ENCODE data around the gene VWC2L. TPM values are rescaled to one million over a fixed set of nuclear protein-coding genes. Genes with fewer than 3 reads are reported as not detected.

VWC2L gene
- total and polyA plus RNA-seq, 4 donors = not detected

DNA sequence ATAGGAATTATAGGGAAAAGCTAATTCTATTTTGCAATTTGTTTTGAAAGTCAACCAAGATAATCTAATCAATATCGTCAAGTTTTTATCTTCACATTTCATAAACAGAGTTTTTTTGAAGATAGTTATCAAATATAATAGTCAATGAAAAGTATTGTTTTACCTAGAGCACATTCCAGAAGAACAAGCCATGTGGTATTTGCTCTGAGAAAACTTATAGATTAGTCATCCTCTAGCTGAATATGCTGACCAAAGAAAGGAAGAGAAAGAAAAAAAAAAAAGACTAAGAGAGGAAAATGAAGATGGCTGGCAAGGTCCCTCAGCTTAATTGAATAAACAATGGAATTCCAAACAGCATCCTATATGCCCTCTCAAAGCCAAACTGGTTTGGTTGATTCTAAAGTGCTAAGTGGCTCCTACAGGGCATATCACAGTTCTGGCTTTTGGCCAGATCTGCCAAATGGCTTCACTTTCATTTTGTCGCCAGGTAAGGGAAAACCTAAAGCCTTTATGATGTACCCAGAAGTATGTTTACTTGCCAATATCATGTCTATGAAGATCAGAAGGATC, 132.6 kb downstream of the VWC2L start:
- H3K9me3 ChIP-seq (ENCODE audit: control insufficient read depth in 4 of 4, low read length in 3 of 4) = no peaks in the 10 kb centered on the region
- WGBS = 66% methylated on average over 2 of the region's 2 CpGs
- H3K36me3 ChIP-seq (ENCODE audit: control insufficient read depth in 4 of 4, insufficient read depth in 3 of 4, low read depth in 1 of 4, low read length in 3 of 4) = no peaks in the 10 kb centered on the region
- H3K4me1 ChIP-seq (ENCODE audit: control insufficient read depth in 4 of 4, insufficient read depth in 4 of 4, low read length in 3 of 4) = no peaks in the 10 kb centered on the region
- TF ChIP-seq NR2F2 (IDR thresholded peaks at IDR 0.05) = no peak
- no peak for TF ChIP-seq EGR1 (IDR thresholded peaks at IDR 0.05; ENCODE audit: low read depth in 2 of 2)
- no peak for TF ChIP-seq JUND (IDR thresholded peaks at IDR 0.05)
- no peak for TF ChIP-seq ATF3 (IDR thresholded peaks at IDR 0.05)
- TF ChIP-seq TAF1 (conservative IDR thresholded peaks at IDR 0.05) = no peak
- no peak for TF ChIP-seq HNF4G (IDR thresholded peaks at IDR 0.05)
- TF ChIP-seq, protein P1, sequence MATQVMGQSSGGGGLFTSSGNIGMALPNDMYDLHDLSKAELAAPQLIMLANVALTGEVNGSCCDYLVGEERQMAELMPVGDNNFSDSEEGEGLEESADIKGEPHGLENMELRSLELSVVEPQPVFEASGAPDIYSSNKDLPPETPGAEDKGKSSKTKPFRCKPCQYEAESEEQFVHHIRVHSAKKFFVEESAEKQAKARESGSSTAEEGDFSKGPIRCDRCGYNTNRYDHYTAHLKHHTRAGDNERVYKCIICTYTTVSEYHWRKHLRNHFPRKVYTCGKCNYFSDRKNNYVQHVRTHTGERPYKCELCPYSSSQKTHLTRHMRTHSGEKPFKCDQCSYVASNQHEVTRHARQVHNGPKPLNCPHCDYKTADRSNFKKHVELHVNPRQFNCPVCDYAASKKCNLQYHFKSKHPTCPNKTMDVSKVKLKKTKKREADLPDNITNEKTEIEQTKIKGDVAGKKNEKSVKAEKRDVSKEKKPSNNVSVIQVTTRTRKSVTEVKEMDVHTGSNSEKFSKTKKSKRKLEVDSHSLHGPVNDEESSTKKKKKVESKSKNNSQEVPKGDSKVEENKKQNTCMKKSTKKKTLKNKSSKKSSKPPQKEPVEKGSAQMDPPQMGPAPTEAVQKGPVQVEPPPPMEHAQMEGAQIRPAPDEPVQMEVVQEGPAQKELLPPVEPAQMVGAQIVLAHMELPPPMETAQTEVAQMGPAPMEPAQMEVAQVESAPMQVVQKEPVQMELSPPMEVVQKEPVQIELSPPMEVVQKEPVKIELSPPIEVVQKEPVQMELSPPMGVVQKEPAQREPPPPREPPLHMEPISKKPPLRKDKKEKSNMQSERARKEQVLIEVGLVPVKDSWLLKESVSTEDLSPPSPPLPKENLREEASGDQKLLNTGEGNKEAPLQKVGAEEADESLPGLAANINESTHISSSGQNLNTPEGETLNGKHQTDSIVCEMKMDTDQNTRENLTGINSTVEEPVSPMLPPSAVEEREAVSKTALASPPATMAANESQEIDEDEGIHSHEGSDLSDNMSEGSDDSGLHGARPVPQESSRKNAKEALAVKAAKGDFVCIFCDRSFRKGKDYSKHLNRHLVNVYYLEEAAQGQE (IDR thresholded peaks at IDR 0.05) = no peak
- no peak overlapping the region for H3K4me3 ChIP-seq (ENCODE audit: low read depth in 1 of 3, low read length in 3 of 3)
- no peak overlapping the region for H3K27ac ChIP-seq (ENCODE audit: low read depth in 1 of 2, low read length in 2 of 2)
- DNase-seq (ENCODE audit: low spot score) = no peak
- no peak overlapping the region for H3K9ac ChIP-seq (ENCODE audit: low read depth in 1 of 2, low read length in 2 of 2)
- peaks cover 0 to 2% (median 0%) of the 10 kb centered on the region in 4 donors for H3K27me3 ChIP-seq (ENCODE audit: control insufficient read depth in 4 of 4, insufficient read depth in 4 of 4, low read length in 3 of 4)

DNA sequence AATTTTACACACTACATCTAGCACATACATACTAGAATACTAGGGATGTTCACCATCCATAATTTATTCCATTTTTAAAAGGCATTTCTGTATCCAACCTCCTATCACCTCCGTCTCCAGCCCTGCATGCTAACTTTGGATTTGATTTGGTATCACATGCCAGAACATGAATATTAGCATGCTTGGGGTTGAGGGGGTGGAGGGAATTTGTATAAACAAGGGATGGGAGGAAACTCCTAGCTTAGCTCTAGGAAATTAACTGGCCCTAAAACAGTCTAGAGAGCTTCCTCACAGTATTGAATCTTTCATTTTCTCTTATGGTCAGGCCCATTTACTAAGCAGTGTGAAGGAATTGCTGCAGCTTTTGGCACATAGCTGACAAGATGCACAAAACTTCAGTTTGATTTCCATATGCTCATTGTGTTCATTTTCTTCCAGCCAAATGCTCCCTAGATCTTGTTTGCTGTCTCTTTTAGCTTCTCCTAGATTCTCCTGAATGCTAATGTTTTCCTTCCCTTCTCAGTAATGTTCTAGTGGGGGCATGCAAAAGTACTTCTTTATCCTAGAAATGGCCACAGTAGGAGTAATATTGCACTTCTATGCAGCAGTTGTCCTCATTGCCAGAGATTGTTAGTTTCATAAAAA, 135.2 kb downstream of the VWC2L start:
- no peak overlapping the region for H3K4me3 ChIP-seq (ENCODE audit: low read depth in 1 of 3, low read length in 3 of 3)
- H3K9ac ChIP-seq (ENCODE audit: low read depth in 1 of 2, low read length in 2 of 2) = no peak overlapping the region
- no peak for DNase-seq (ENCODE audit: low spot score)
- WGBS = 57% methylated on average over 1 of the region's 1 CpG
- TF ChIP-seq TAF1 (conservative IDR thresholded peaks at IDR 0.05) (no peak), SP1 (IDR thresholded peaks at IDR 0.05) (no peak), RXRA (IDR thresholded peaks at IDR 0.05) (no peak), EGR1 (IDR thresholded peaks at IDR 0.05; ENCODE audit: low read depth in 2 of 2) (no peak), ATF3 (IDR thresholded peaks at IDR 0.05) (no peak), YY1 (IDR thresholded peaks at IDR 0.05) (no peak), NR2F2 (IDR thresholded peaks at IDR 0.05) (no peak), FOXA2 (IDR thresholded peaks at IDR 0.05) (no peak), JUND (IDR thresholded peaks at IDR 0.05) (no peak)
- TF ChIP-seq, protein P2, sequence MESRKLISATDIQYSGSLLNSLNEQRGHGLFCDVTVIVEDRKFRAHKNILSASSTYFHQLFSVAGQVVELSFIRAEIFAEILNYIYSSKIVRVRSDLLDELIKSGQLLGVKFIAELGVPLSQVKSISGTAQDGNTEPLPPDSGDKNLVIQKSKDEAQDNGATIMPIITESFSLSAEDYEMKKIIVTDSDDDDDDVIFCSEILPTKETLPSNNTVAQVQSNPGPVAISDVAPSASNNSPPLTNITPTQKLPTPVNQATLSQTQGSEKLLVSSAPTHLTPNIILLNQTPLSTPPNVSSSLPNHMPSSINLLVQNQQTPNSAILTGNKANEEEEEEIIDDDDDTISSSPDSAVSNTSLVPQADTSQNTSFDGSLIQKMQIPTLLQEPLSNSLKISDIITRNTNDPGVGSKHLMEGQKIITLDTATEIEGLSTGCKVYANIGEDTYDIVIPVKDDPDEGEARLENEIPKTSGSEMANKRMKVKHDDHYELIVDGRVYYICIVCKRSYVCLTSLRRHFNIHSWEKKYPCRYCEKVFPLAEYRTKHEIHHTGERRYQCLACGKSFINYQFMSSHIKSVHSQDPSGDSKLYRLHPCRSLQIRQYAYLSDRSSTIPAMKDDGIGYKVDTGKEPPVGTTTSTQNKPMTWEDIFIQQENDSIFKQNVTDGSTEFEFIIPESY (IDR thresholded peaks at IDR 0.05) = no peak
- TF ChIP-seq, protein P1 (IDR thresholded peaks at IDR 0.05) = no peak
- TF ChIP-seq, protein P3, sequence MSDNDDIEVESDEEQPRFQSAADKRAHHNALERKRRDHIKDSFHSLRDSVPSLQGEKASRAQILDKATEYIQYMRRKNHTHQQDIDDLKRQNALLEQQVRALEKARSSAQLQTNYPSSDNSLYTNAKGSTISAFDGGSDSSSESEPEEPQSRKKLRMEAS (IDR thresholded peaks at IDR 0.05) = no peak
- H3K9me3 ChIP-seq (ENCODE audit: control insufficient read depth in 4 of 4, low read length in 3 of 4) = no peaks in the 10 kb centered on the region
- no peaks in the 10 kb centered on the region for H3K36me3 ChIP-seq (ENCODE audit: control insufficient read depth in 4 of 4, insufficient read depth in 3 of 4, low read depth in 1 of 4, low read length in 3 of 4)
- no peak overlapping the region for H3K27ac ChIP-seq (ENCODE audit: low read depth in 1 of 2, low read length in 2 of 2)
- H3K27me3 ChIP-seq (ENCODE audit: control insufficient read depth in 4 of 4, insufficient read depth in 4 of 4, low read length in 3 of 4) = no peaks in the 10 kb centered on the region
- no peaks in the 10 kb centered on the region for H3K4me1 ChIP-seq (ENCODE audit: control insufficient read depth in 4 of 4, insufficient read depth in 4 of 4, low read length in 3 of 4)
